Adrenal gland (tissue), 12 donors: ENCODE results near the gene ABCC6. TPM values are rescaled to one million over a fixed set of nuclear protein-coding genes. Genes with fewer than 3 reads are reported as not detected.

ENCODE experiments used
- DNase-seq, 7 donors: peaks; one replicate each; pipeline ENCODE4 v3.0.0-alpha.2; 2019 to 2020
- H3K27ac ChIP-seq, 5 donors: fragments of 200-600 bp; sonication (generic) in 4 of 5; 1 replicate in 3 of 5; 2 replicates in 2 of 5; pipeline versions ENCODE4 v1.5.1 to v1.8.0; 2016 to 2020; ENCODE audit warnings: mild to moderate bottlenecking in 1 of 5
- H3K27me3 ChIP-seq: fragments of 200-600 bp; 2 replicates; pipeline ENCODE4 v1.8.0; 2021
- H3K36me3 ChIP-seq, 2 donors: fragments of 200-600 bp; replicated peaks in 1 of 2; 1 replicate in 1 of 2; 2 replicates in 1 of 2; pipeline versions ENCODE4 v1.5.1 to v1.8.0; 2018 to 2022
- H3K4me1 ChIP-seq, 2 donors: fragments of 200-600 bp; replicated peaks in 1 of 2; 1 replicate in 1 of 2; 2 replicates in 1 of 2; pipeline versions ENCODE4 v1.5.1 to v1.8.0; 2018 to 2021
- H3K4me3 ChIP-seq, 4 donors: fragments of 200-600 bp; sonication (generic) in 3 of 4; one replicate each; pipeline ENCODE4 v1.5.1; 2016 to 2018
- H3K9me3 ChIP-seq, 3 donors: fragments of 200-600 bp; sonication (generic) in 1 of 3; replicated peaks in 1 of 3; 1 replicate in 2 of 3; 2 replicates in 1 of 3; pipeline versions ENCODE4 v1.5.1 to v1.8.0; 2016 to 2021
- POLR2A ChIP-seq, 2 donors: fragments of 450-650 bp; IDR thresholded peaks; one replicate each; pipeline ENCODE4 v1.6.1; 2017; ENCODE audit warnings: antibody characterized with exemption in 2 of 2, mild to moderate bottlenecking in 2 of 2, moderate library complexity in 1 of 2
- WGBS, 4 donors: extraction: QIAGEN DNeasy Blood & Tissue Kit in 2 of 4; methylation state at CpG; one replicate each; pipeline versions ENCODE4 v1.1.5 to v1.1.7; 2013 to 2017; 5-methylcytosine and 5-hydroxymethylcytosine counted together
- intact Hi-C, 2 donors: fragments of 100-400 bp; cut with DNase I; formaldehyde crosslinking; loops; one replicate each; pipeline versions ENCODE4 v1.14.1 to v1.15.0; 2022 to 2023
- polyA plus RNA-seq, 3 donors: library from polyadenylated mRNA; stranded (reverse); fragments of 200-250 nt in 2 of 3; fragments of 350-450 nt in 1 of 3; fragmentation: Illumina TruSeq in 1 of 3; extraction: RNeasy Lipid Tissue Mini Kit (QIAGEN cat#74804) in 1 of 3; gene quantifications; one replicate each; pipeline ENCODE4 v1.2.3, GENCODE V29; 2013 to 2014
- total RNA-seq, 9 donors: library from RNA; depleted of rRNA in 4 of 9; stranded (reverse); fragments of >200 nt in 4 of 9; fragments of 120-200 nt in 1 of 9; fragmentation: NEBNext Ultra II Directional in 1 of 9; extraction: Animal tissue kit (Norgen Biotek cat#: 25700) in 1 of 9; gene quantifications; one replicate each; pipeline versions ENCODE4 v1.1.0 to v1.2.4, GENCODE V29; 2013 to 2023
- TF ChIP-seq, protein P1 (sequence below), 6 experiments: fragments of 450-650 bp in 4 of 6; fragments of 200-600 bp in 2 of 6; sonication (generic) in 1 of 6; IDR thresholded peaks; 1 replicate in 5 of 6; 2 replicates in 1 of 6; pipeline versions ENCODE4 v1.5.1 to v1.8.0; 2016 to 2021; ENCODE audit warnings: antibody characterized with exemption in 6 of 6, mild to moderate bottlenecking in 2 of 6, moderate library complexity in 1 of 6
- donor health status: healthy with polysubstance abuse.
- donor health status: Bipolar disorder and iron deficiency.
- donor health status: DM: yes; HTN: yes; CAD: no.
- donor health status: DM: no; HTN: no; CAD: no.
- donor health status: DM: no; HTN: no; CAD: no.
- donor health status: DM: yes; HTN: yes; CAD: no.

ABCC6 gene
- total and polyA plus RNA-seq, 12 donors: 0.79 to 32.2 (median 4.5) TPM

DNA sequence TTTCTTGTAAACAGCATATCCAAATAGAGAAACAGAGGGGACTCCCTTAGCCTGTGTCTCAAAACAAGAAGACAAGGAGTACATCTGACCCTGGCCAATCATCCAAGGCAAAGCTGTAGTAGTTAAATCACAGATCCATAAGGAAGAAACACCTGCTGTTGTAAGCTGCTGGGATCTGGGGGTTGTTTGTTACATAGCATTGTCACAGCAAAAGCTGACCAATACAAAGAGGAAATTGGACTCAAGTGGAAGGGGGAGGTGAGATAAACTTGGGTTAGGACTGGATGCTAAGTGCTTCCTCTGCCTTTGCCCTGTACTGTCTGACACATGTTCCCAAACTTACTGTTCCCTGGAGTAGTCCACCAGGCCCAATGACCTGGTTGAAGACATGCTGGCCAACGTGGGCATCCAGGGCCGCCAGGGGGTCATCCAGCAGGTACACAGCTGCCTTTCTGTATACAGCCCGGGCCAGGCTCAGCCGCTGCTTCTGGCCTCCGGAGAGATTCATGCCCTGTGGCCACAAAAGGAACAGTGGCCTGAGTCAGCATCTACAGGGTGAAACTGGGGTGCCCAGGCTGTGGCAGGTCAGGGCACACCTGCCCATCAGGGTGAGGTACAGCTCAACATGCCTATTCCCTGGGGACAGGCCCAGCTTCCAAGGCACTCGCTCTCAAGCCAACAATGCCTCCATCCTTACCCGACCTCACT is 44.7 kb downstream of the ABCC6 start:
- H3K36me3 ChIP-seq: no peaks in the 10 kb centered on the region
- H3K4me1 ChIP-seq: no peaks in the 10 kb centered on the region
- intact Hi-C loops: no loop called here
- H3K27ac ChIP-seq: no peak overlapping the region
- no peaks in the 10 kb centered on the region for H3K9me3 ChIP-seq
- WGBS, 4 donors: 78 to 94% (median 89%) methylated on average over 2 to 7 of the region's 7 CpGs
- no peak for TF ChIP-seq POLR2A (IDR thresholded peaks at IDR 0.05)
- TF ChIP-seq, protein P1, sequence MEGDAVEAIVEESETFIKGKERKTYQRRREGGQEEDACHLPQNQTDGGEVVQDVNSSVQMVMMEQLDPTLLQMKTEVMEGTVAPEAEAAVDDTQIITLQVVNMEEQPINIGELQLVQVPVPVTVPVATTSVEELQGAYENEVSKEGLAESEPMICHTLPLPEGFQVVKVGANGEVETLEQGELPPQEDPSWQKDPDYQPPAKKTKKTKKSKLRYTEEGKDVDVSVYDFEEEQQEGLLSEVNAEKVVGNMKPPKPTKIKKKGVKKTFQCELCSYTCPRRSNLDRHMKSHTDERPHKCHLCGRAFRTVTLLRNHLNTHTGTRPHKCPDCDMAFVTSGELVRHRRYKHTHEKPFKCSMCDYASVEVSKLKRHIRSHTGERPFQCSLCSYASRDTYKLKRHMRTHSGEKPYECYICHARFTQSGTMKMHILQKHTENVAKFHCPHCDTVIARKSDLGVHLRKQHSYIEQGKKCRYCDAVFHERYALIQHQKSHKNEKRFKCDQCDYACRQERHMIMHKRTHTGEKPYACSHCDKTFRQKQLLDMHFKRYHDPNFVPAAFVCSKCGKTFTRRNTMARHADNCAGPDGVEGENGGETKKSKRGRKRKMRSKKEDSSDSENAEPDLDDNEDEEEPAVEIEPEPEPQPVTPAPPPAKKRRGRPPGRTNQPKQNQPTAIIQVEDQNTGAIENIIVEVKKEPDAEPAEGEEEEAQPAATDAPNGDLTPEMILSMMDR (IDR thresholded peaks at IDR 0.05): no peak
- DNase-seq: no peak
- no peak overlapping the region for H3K4me3 ChIP-seq
- no peaks in the 10 kb centered on the region for H3K27me3 ChIP-seq

DNA sequence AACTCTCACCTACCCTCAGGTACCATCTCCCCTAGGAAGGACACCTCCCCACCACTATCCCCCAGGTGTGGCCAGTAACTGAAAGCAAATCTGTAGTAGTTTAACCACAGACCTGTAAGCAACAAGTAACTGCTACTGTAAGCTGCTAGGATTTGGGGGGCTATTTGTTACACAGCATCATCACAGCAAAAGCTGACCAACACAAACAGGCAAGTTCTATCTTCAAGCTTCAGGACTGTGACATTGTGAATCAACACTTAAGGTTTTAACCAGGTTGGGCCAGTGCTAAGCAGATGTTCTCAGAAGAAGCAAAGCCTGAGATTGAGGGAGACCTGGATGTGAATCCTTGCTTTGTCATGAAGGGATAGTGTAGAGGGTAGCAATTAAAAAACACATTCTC is 47.0 kb downstream of the ABCC6 start:
- intact Hi-C loops: no loop called here
- no peak for TF ChIP-seq POLR2A (IDR thresholded peaks at IDR 0.05)
- TF ChIP-seq, protein P1 (IDR thresholded peaks at IDR 0.05): no peak

DNA sequence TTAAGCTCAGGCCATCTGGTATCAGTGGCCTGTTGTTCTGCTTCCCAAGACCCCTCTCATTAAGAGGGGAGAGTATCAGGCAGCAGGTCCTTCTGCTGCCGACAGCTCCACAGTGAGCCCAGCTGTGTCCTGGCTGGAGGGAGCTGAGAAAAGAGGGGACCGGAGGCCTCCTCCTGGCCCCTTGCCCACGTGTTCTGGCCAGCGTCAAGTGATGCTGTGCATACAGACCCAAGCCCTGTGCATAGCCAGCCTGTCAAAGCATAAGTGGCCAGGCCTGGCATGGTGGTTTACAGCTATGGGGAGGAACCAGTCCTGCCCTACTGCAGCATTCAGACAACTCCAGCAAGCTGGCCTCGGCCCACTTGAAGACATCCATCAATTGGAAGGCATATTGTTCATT is 48.0 kb downstream of the ABCC6 start:
- WGBS, 4 donors: 71 to 100% (median 78%) methylated on average over 1 to 5 of the region's 5 CpGs

More for the DNA sequence above, 47.0 kb downstream of the ABCC6 start:
- H3K27ac ChIP-seq: no peak overlapping the region
- H3K27me3 ChIP-seq: no peaks in the 10 kb centered on the region
- no peak overlapping the region for H3K4me3 ChIP-seq
- no peaks in the 10 kb centered on the region for H3K4me1 ChIP-seq
- no peaks in the 10 kb centered on the region for H3K36me3 ChIP-seq
- DNase-seq: no peak
- no peaks in the 10 kb centered on the region for H3K9me3 ChIP-seq

DNA sequence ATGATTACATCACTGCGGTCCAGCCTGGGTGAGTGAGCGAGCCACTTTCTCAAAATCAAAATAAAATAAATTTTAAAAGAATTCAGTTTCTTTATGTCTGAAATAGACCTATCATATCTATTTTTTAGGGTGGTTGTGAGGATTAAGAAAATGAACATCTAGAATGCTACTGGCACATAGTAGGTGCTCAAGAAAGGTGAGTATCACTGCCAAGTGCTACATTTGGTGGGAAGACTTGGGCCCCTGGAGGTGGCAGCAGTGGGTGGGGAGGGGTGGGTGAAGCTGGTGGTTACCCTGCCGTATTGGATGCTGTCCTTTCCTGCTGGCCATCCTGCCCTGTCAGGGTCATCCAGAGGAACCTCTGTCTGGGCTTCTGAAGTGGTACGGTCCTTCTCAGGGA is 50.3 kb downstream of the ABCC6 start:
- 78 to 92% (median 88%) methylated on average over 3 to 4 of the region's 4 CpGs for WGBS, 4 donors
- no peak overlapping the region for H3K4me3 ChIP-seq
- no peaks in the 10 kb centered on the region for H3K9me3 ChIP-seq
- intact Hi-C loops: no loop called here
- TF ChIP-seq POLR2A (IDR thresholded peaks at IDR 0.05): no peak
- TF ChIP-seq, protein P1 (IDR thresholded peaks at IDR 0.05): no peak
- no peaks in the 10 kb centered on the region for H3K27me3 ChIP-seq
- no peak overlapping the region for H3K27ac ChIP-seq
- no peaks in the 10 kb centered on the region for H3K36me3 ChIP-seq
- no peak for DNase-seq
- H3K4me1 ChIP-seq: no peaks in the 10 kb centered on the region

More for the DNA sequence above, 48.0 kb downstream of the ABCC6 start:
- DNase-seq: no peak
- H3K4me1 ChIP-seq: no peaks in the 10 kb centered on the region
- TF ChIP-seq, protein P1 (IDR thresholded peaks at IDR 0.05): no peak
- no peaks in the 10 kb centered on the region for H3K27me3 ChIP-seq
- no peak overlapping the region for H3K4me3 ChIP-seq
- intact Hi-C loops: no loop called here
- no peaks in the 10 kb centered on the region for H3K36me3 ChIP-seq
- H3K9me3 ChIP-seq: no peaks in the 10 kb centered on the region
- H3K27ac ChIP-seq: no peak overlapping the region
